ENCODE results near the gene INHBA. TPM values are rescaled to one million over a fixed set of nuclear protein-coding genes. Genes with fewer than 3 reads are reported as not detected.

Gene INHBA
- total and polyA plus RNA-seq, 4 experiments from 2014 or later, result 0.14 TPM; not detected in 3

DNA sequence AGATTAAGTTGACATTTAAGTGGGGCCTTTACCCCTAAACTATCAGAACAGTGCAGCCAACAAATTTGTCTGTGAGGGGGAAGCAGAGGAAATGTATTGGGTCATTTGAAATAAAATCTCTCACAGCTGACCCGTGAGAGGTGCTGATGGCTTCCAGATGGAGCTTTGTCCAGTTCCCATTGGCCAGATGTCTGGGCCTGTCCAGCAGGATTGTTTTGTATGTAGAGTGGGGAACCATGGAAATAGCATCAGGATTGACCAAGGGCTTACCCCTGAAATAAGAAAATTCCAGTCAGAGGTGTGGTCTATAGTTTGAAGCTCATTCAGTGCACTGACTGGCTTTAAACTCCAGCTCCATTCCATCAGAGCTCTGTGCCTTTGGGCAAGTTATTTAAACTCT is 50.6 kb downstream of the INHBA start:
- POLR2A ChIA-PET (ENCODE audit: partially characterized antibody), result no interaction called here

DNA sequence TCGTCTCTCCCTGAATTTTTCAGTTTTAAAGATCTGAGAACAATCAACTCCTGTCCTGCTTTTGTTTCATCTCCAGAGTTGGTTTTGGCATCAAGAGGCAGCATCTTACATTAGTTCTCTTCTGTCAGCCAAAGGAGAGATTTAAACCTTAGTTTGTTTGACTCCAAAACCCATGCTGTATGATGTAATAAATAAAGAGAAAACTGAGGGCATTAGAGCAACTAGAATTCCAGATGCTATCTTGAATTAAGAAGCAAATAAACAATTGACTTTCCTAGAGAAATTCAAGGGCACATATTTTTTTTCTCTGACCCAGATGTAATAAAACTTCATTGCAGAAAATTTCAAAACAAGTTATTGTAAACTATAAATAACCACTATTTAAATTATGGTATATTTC is 54.4 kb downstream of the INHBA start:
- intact Hi-C loops (cut with micrococcal nuclease), result no loop called here
- no peaks in the 10 kb centered on the region for H3K9me3 ChIP-seq (ENCODE audit: control insufficient read depth in 1 of 2, low read length in 2 of 2)
- no peaks in the 10 kb centered on the region for H3K27me3 ChIP-seq (ENCODE audit: insufficient read depth, low read length)
- H3K27ac Mint-ChIP-seq, result no peak overlapping the region
- H3K36me3 ChIP-seq (ENCODE audit: insufficient read depth, low read length), result no peaks in the 10 kb centered on the region
- H3K27ac ChIP-seq (ENCODE audit: low read depth, low read length), result no peak overlapping the region
- no peaks in the 10 kb centered on the region for H3K36me3 Mint-ChIP-seq
- H3K9me3 Mint-ChIP-seq, result peaks cover 0 to 7% (median 1%) of the 10 kb centered on the region in 8 donors
- H3K4me1 Mint-ChIP-seq, result no peaks in the 10 kb centered on the region
- POLR2A ChIA-PET (ENCODE audit: partially characterized antibody), result no interaction called here
- no peak overlapping the region for H3K4me3 ChIP-seq (ENCODE audit: low read length in 2 of 2)
- no peaks in the 10 kb centered on the region for H3K27me3 Mint-ChIP-seq
- DNase-seq, result no peak
- H3K4me1 ChIP-seq (ENCODE audit: insufficient read depth, low read length), result no peaks in the 10 kb centered on the region
- no peak overlapping the region for H3K4me3 Mint-ChIP-seq
- CTCF ChIA-PET (ENCODE audit: partially characterized antibody), result no interaction called here

More for the DNA sequence above, 50.6 kb downstream of the INHBA start:
- no peak overlapping the region for H3K4me3 Mint-ChIP-seq
- Histone ChIP-seq H3K36me3 (ENCODE audit: insufficient read depth, low read length) (no peaks in the 10 kb centered on the region), H3K27me3 (ENCODE audit: insufficient read depth, low read length) (no peaks in the 10 kb centered on the region), H3K27ac (ENCODE audit: low read depth, low read length) (no peak overlapping the region), H3K4me1 (ENCODE audit: insufficient read depth, low read length) (no peaks in the 10 kb centered on the region), H3K4me3 (ENCODE audit: low read length in 2 of 2) (no peak overlapping the region), H3K9me3 (ENCODE audit: control insufficient read depth in 1 of 2, low read length in 2 of 2) (no peaks in the 10 kb centered on the region)
- H3K4me1 Mint-ChIP-seq, result no peaks in the 10 kb centered on the region
- no peak for DNase-seq
- no peaks in the 10 kb centered on the region for H3K36me3 Mint-ChIP-seq
- CTCF ChIA-PET (ENCODE audit: partially characterized antibody), result no interaction called here
- intact Hi-C loops (cut with micrococcal nuclease), result no loop called here
- H3K27ac Mint-ChIP-seq, result no peak overlapping the region
- H3K27me3 Mint-ChIP-seq, result no peaks in the 10 kb centered on the region
- H3K9me3 Mint-ChIP-seq, result peaks cover 0 to 9% (median 1%) of the 10 kb centered on the region in 8 donors

- H3K27ac Mint-ChIP-seq, result no peak overlapping the region
- no peak for DNase-seq
- intact Hi-C loops (cut with micrococcal nuclease), result no loop called here
These were observed 59.3 kb downstream of the INHBA start for GRCh38 chr7:41643616-41644015.

DNA sequence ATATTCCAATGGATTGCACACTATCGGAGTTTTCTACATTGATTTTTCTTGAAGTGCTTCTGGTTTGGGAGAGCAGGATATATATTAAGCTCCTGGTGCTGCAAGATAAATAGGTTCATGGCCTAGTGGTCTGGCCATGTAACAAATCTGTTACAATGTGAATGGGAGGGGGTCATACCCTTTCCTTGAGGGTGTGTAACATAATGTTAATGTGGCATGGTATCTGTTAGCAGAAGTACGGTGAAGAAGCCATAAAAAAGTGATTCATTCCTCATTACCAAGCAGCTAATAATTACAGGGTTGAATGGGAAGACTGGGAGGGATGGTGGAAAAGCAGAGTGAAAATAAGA is 61.2 kb downstream of the INHBA start:
- CTCF ChIA-PET (ENCODE audit: partially characterized antibody), result no interaction called here
- Histone ChIP-seq H3K27me3 (ENCODE audit: insufficient read depth, low read length) (no peaks in the 10 kb centered on the region), H3K4me3 (ENCODE audit: low read length in 2 of 2) (no peak overlapping the region), H3K36me3 (ENCODE audit: insufficient read depth, low read length) (no peaks in the 10 kb centered on the region), H3K27ac (ENCODE audit: low read depth, low read length) (no peak overlapping the region), H3K9me3 (ENCODE audit: control insufficient read depth in 1 of 2, low read length in 2 of 2) (no peaks in the 10 kb centered on the region), H3K4me1 (ENCODE audit: insufficient read depth, low read length) (no peaks in the 10 kb centered on the region)
- Mint-ChIP-seq H3K36me3 (no peaks in the 10 kb centered on the region), H3K4me1 (no peaks in the 10 kb centered on the region), H3K9me3 (peaks cover 0 to 5% (median 3%) of the 10 kb centered on the region in 8 donors), H3K4me3 (no peak overlapping the region), H3K27ac (no peak overlapping the region), H3K27me3 (no peaks in the 10 kb centered on the region)
- intact Hi-C loops (cut with micrococcal nuclease), result no loop called here
- DNase-seq, result no peak
- POLR2A ChIA-PET (ENCODE audit: partially characterized antibody), result no interaction called here

More at GRCh38 chr7:41643616-41644015, 59.3 kb downstream of the INHBA start:
- Histone ChIP-seq H3K9me3 (ENCODE audit: control insufficient read depth in 1 of 2, low read length in 2 of 2) (no peaks in the 10 kb centered on the region), H3K4me3 (ENCODE audit: low read length in 2 of 2) (no peak overlapping the region), H3K36me3 (ENCODE audit: insufficient read depth, low read length) (no peaks in the 10 kb centered on the region), H3K27ac (ENCODE audit: low read depth, low read length) (no peak overlapping the region), H3K4me1 (ENCODE audit: insufficient read depth, low read length) (no peaks in the 10 kb centered on the region), H3K27me3 (ENCODE audit: insufficient read depth, low read length) (no peaks in the 10 kb centered on the region)
- Mint-ChIP-seq H3K27me3 (no peaks in the 10 kb centered on the region), H3K4me1 (no peaks in the 10 kb centered on the region), H3K9me3 (peaks cover 0 to 7% (median 3%) of the 10 kb centered on the region in 8 donors), H3K4me3 (no peak overlapping the region), H3K36me3 (no peaks in the 10 kb centered on the region)
- CTCF ChIA-PET (ENCODE audit: partially characterized antibody), result interaction anchor here (1.1 kb wide), 1 partner anchor 9 kb away, joined by 3 read pairs; no protein-coding TSS in a partner anchor
- POLR2A ChIA-PET (ENCODE audit: partially characterized antibody), result no interaction called here

- Mint-ChIP-seq H3K27me3 (no peaks in the 10 kb centered on the region), H3K9me3 (peaks cover 0 to 7% (median 4%) of the 10 kb centered on the region in 8 donors), H3K27ac (no peak overlapping the region), H3K4me3 (no peak overlapping the region), H3K4me1 (no peaks in the 10 kb centered on the region), H3K36me3 (no peaks in the 10 kb centered on the region)
- no peaks in the 10 kb centered on the region for H3K9me3 ChIP-seq (ENCODE audit: control insufficient read depth in 1 of 2, low read length in 2 of 2)
- no peak overlapping the region for H3K27ac ChIP-seq (ENCODE audit: low read depth, low read length)
- no peak for DNase-seq
- H3K4me1 ChIP-seq (ENCODE audit: insufficient read depth, low read length), result no peaks in the 10 kb centered on the region
- H3K4me3 ChIP-seq (ENCODE audit: low read length in 2 of 2), result no peak overlapping the region
- no peaks in the 10 kb centered on the region for H3K27me3 ChIP-seq (ENCODE audit: insufficient read depth, low read length)
- intact Hi-C loops (cut with micrococcal nuclease), result no loop called here
- H3K36me3 ChIP-seq (ENCODE audit: insufficient read depth, low read length), result no peaks in the 10 kb centered on the region
- ChIA-PET CTCF (ENCODE audit: partially characterized antibody) (no interaction called here), POLR2A (ENCODE audit: partially characterized antibody) (no interaction called here)
These were observed 61.8 kb downstream of the INHBA start for GRCh38 chr7:41641011-41641664.

- H3K4me3 ChIP-seq (ENCODE audit: low read length in 2 of 2), result no peak overlapping the region
- H3K36me3 Mint-ChIP-seq, result no peaks in the 10 kb centered on the region
- POLR2A ChIA-PET (ENCODE audit: partially characterized antibody), result no interaction called here
These were observed 62.4 kb downstream of the INHBA start for GRCh38 chr7:41640487-41640886.

GRCh38 chr7:41637049-41637448 is 65.8 kb downstream of the INHBA start:
- Mint-ChIP-seq H3K36me3 (no peaks in the 10 kb centered on the region), H3K4me3 (no peak overlapping the region), H3K4me1 (no peaks in the 10 kb centered on the region), H3K9me3 (peaks cover 0 to 13% (median 4%) of the 10 kb centered on the region in 8 donors), H3K27me3 (no peaks in the 10 kb centered on the region), H3K27ac (no peak overlapping the region)
- Histone ChIP-seq H3K36me3 (ENCODE audit: insufficient read depth, low read length) (no peaks in the 10 kb centered on the region), H3K4me3 (ENCODE audit: low read length in 2 of 2) (no peak overlapping the region), H3K9me3 (ENCODE audit: control insufficient read depth in 1 of 2, low read length in 2 of 2) (no peaks in the 10 kb centered on the region), H3K27me3 (ENCODE audit: insufficient read depth, low read length) (no peaks in the 10 kb centered on the region), H3K4me1 (ENCODE audit: insufficient read depth, low read length) (no peaks in the 10 kb centered on the region), H3K27ac (ENCODE audit: low read depth, low read length) (no peak overlapping the region)
- ChIA-PET POLR2A (ENCODE audit: partially characterized antibody) (no interaction called here), CTCF (ENCODE audit: partially characterized antibody) (interaction anchor here (1.1 kb wide), 1 partner anchor 11 kb away, joined by 3 read pairs; no protein-coding TSS in a partner anchor)
- intact Hi-C loops (cut with micrococcal nuclease), result no loop called here
- no peak for DNase-seq

More at GRCh38 chr7:41640487-41640886, 62.4 kb downstream of the INHBA start:
- Mint-ChIP-seq H3K4me1 (no peaks in the 10 kb centered on the region), H3K4me3 (no peak overlapping the region), H3K9me3 (peaks cover 0 to 8% (median 4%) of the 10 kb centered on the region in 8 donors), H3K27me3 (no peaks in the 10 kb centered on the region), H3K27ac (no peak overlapping the region)
- no peaks in the 10 kb centered on the region for H3K27me3 ChIP-seq (ENCODE audit: insufficient read depth, low read length)
- H3K36me3 ChIP-seq (ENCODE audit: insufficient read depth, low read length), result no peaks in the 10 kb centered on the region
- intact Hi-C loops (cut with micrococcal nuclease), result no loop called here
- CTCF ChIA-PET (ENCODE audit: partially characterized antibody), result no interaction called here
- no peak for DNase-seq
- no peak overlapping the region for H3K27ac ChIP-seq (ENCODE audit: low read depth, low read length)
- H3K9me3 ChIP-seq (ENCODE audit: control insufficient read depth in 1 of 2, low read length in 2 of 2), result no peaks in the 10 kb centered on the region
- no peaks in the 10 kb centered on the region for H3K4me1 ChIP-seq (ENCODE audit: insufficient read depth, low read length)

Measured in CD4-positive, alpha-beta memory T cell (primary cell).